C4-2B (cell line): ENCODE data around the gene FAM98B.

Experiments used
- CTCF ChIP-seq: fragments of 450-650 bp; conservative IDR thresholded peaks from 2 replicates; pipeline ENCODE4 v1.5.1; 2017; ENCODE audit warnings: mild to moderate bottlenecking
- ZFX ChIP-seq: fragments of 450-650 bp; IDR thresholded peaks from 2 replicates; pipeline ENCODE4 v1.6.1; 2017

- no peak for TF ChIP-seq CTCF
- TF ChIP-seq ZFX, result no peak
Observed at GRCh38 chr15:38512901-38513300, 59.0 kb downstream of the FAM98B start.
